AG09309 (cell line): ENCODE data around the gene TBXAS1.

Experiments used
- DNase-seq: peaks from one replicate; pipeline ENCODE4 v3.0.0-alpha.2; 2010; ENCODE audit warnings: low read depth
- H3K4me3 ChIP-seq: 2 replicates; pipeline ENCODE4 v1.5.1; 2011; ENCODE audit warnings: mild to moderate bottlenecking, low read depth, low read length, moderate library complexity; ENCODE audit not compliant: control insufficient read depth
- CTCF ChIP-seq: IDR thresholded peaks from 2 replicates; pipeline ENCODE4 v1.5.1; 2011; ENCODE audit warnings: mild to moderate bottlenecking, low read depth, low read length, inconsistent platforms; ENCODE audit not compliant: insufficient read depth, control insufficient read depth; ENCODE audit errors: missing control alignments

TBXAS1 gene

GRCh38 chr7:139811066-139811465 lies 18.0 kb upstream of the TBXAS1 start:
- DNase-seq = no peak
- no peak overlapping the region for H3K4me3 ChIP-seq
- no peak for TF ChIP-seq CTCF

GRCh38 chr7:139813151-139813550 lies 15.9 kb upstream of the TBXAS1 start:
- DNase-seq = no peak
- no peak for TF ChIP-seq CTCF
- no peak overlapping the region for H3K4me3 ChIP-seq

GRCh38 chr7:139813689-139814088 lies 15.4 kb upstream of the TBXAS1 start:
- no peak overlapping the region for H3K4me3 ChIP-seq
- DNase-seq = no peak
- no peak for TF ChIP-seq CTCF

GRCh38 chr7:139817249-139817648 lies 11.8 kb upstream of the TBXAS1 start:
- no peak for DNase-seq
- TF ChIP-seq CTCF = no peak
- no peak overlapping the region for H3K4me3 ChIP-seq

GRCh38 chr7:139820089-139820488 lies 9.0 kb upstream of the TBXAS1 start:
- DNase-seq = no peak

GRCh38 chr7:139821349-139822105 lies 7.5 kb upstream of the TBXAS1 start:
- H3K4me3 ChIP-seq = no peak overlapping the region
- DNase-seq = no peak

More at GRCh38 chr7:139820089-139820488, 9.0 kb upstream of the TBXAS1 start:
- H3K4me3 ChIP-seq = no peak overlapping the region
- no peak for TF ChIP-seq CTCF

More at GRCh38 chr7:139821349-139822105, 7.5 kb upstream of the TBXAS1 start:
- TF ChIP-seq CTCF = no peak
